Measurements from ENCODE around the gene TMEM87A. TPM values are rescaled to one million over a fixed set of nuclear protein-coding genes. Genes with fewer than 3 reads are reported as not detected.

The TMEM87A gene
- total RNA-seq, 1 experiment from 2014 or later = 55.8 TPM

DNA sequence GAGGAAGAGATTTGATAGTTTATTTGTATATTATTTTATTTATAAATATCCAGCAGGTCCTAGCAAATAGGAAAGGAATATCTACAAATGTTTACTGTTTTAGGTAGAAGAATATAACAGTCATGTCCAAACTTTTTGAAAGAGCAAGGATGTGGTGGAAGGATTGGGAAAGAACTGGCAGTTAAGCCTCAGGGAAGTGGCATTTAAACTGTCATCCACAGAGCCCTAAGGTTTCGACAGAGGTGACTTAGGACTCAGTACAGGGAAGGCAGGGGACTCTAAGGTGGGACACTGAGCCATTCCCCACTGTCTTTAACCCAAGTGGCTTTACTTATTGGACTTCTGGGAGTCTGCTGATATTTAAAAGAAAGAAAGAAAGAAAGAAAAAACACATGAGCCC, 11.8 kb upstream of the TMEM87A start:
- Histone ChIP-seq H3F3A (ENCODE audit: low read length, unreplicated experiment) (no peaks in the 10 kb centered on the region), H3K27me3 (ENCODE audit: low read length) (no peaks in the 10 kb centered on the region), H3K9me3 (ENCODE audit: low read length) (no peaks in the 10 kb centered on the region), H3K27ac (ENCODE audit: low read length) (no peak overlapping the region), H3K4me1 (ENCODE audit: insufficient read depth, low read length) (no peaks in the 10 kb centered on the region), H3K9ac (ENCODE audit: low read length) (no peak overlapping the region), H3K36me3 (ENCODE audit: low read depth, low read length) (no peaks in the 10 kb centered on the region; the same call in 1 of the 2 replicates), H3K4me3 (ENCODE audit: low read length) (no peak overlapping the region), H3K4me2 (ENCODE audit: low read length) (no peak overlapping the region), H3K79me2 (ENCODE audit: low read length) (no peaks in the 10 kb centered on the region), H2AFZ (ENCODE audit: low read length) (no peak overlapping the region), H3K9me2 (replicated peaks; ENCODE audit: low read length) (no peaks in the 10 kb centered on the region), H4K20me1 (ENCODE audit: low read length) (no peaks in the 10 kb centered on the region)
- TF ChIP-seq EZH2phosphoT487 (IDR thresholded peaks at IDR 0.05; ENCODE audit: borderline replicate concordance, low read length) (no peak), EZH2 (IDR thresholded peaks at IDR 0.05; ENCODE audit: low read length, unreplicated experiment) (no peak)
- TF ChIP-seq, protein P1, sequence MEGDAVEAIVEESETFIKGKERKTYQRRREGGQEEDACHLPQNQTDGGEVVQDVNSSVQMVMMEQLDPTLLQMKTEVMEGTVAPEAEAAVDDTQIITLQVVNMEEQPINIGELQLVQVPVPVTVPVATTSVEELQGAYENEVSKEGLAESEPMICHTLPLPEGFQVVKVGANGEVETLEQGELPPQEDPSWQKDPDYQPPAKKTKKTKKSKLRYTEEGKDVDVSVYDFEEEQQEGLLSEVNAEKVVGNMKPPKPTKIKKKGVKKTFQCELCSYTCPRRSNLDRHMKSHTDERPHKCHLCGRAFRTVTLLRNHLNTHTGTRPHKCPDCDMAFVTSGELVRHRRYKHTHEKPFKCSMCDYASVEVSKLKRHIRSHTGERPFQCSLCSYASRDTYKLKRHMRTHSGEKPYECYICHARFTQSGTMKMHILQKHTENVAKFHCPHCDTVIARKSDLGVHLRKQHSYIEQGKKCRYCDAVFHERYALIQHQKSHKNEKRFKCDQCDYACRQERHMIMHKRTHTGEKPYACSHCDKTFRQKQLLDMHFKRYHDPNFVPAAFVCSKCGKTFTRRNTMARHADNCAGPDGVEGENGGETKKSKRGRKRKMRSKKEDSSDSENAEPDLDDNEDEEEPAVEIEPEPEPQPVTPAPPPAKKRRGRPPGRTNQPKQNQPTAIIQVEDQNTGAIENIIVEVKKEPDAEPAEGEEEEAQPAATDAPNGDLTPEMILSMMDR (conservative IDR thresholded peaks at IDR 0.05; ENCODE audit: low read depth, low read length) = no peak
- BruUV-seq (replicated peaks) = no TSS peak
- POLR2A ChIA-PET (ENCODE audit: unreplicated experiment) = no interaction called here
- no peak for ATAC-seq
- intact Hi-C loops (cut with micrococcal nuclease) = no loop called here
- CTCF ChIA-PET = no interaction called here
- DNase-seq = no peak

DNA sequence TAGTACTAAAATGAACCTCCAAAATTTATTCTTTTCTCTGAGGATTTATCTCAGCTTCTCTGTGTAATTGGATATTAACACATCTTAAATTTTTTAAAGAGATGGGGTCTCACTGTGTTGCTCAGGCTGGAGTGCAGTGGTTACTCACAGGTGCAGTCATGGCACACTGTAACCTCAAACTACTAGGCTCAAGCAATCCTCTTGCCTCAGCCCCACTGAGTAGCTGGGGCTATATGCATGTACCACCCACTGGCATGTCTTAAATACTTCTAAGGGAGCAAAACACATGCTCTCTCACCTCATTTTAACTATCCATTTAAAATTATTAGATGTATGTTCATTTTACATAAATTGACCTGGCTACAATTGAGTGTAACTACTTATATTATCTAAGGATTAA, 11.3 kb upstream of the TMEM87A start:
- TF ChIP-seq EZH2 (IDR thresholded peaks at IDR 0.05; ENCODE audit: low read length, unreplicated experiment) = no peak
- TF ChIP-seq, protein P1 (conservative IDR thresholded peaks at IDR 0.05; ENCODE audit: low read depth, low read length) = no peak
- TF ChIP-seq EZH2phosphoT487 (IDR thresholded peaks at IDR 0.05; ENCODE audit: borderline replicate concordance, low read length) = no peak
- H3K27ac ChIP-seq (ENCODE audit: low read length) = no peak overlapping the region
- H3K4me2 ChIP-seq (ENCODE audit: low read length) = no peak overlapping the region
- ChIA-PET POLR2A (ENCODE audit: unreplicated experiment) (no interaction called here), CTCF (no interaction called here)
- no peak overlapping the region for H2AFZ ChIP-seq (ENCODE audit: low read length)
- H3K9me2 ChIP-seq (replicated peaks; ENCODE audit: low read length) = no peaks in the 10 kb centered on the region
- no peak for ATAC-seq
- no peak overlapping the region for H3K9ac ChIP-seq (ENCODE audit: low read length)
- no peaks in the 10 kb centered on the region for H3F3A ChIP-seq (ENCODE audit: low read length, unreplicated experiment)
- intact Hi-C loops (cut with micrococcal nuclease) = no loop called here
- no peaks in the 10 kb centered on the region for H3K4me1 ChIP-seq (ENCODE audit: insufficient read depth, low read length)
- no peak overlapping the region for H3K4me3 ChIP-seq (ENCODE audit: low read length)
- no peaks in the 10 kb centered on the region for H3K9me3 ChIP-seq (ENCODE audit: low read length)
- H3K27me3 ChIP-seq (ENCODE audit: low read length) = no peaks in the 10 kb centered on the region
- no TSS peak for BruUV-seq (replicated peaks)
- no peaks in the 10 kb centered on the region; the same call in 1 of the 2 replicates for H3K36me3 ChIP-seq (ENCODE audit: low read depth, low read length)
- DNase-seq = no peak
- no peaks in the 10 kb centered on the region for H4K20me1 ChIP-seq (ENCODE audit: low read length)
- H3K79me2 ChIP-seq (ENCODE audit: low read length) = no peaks in the 10 kb centered on the region

DNA sequence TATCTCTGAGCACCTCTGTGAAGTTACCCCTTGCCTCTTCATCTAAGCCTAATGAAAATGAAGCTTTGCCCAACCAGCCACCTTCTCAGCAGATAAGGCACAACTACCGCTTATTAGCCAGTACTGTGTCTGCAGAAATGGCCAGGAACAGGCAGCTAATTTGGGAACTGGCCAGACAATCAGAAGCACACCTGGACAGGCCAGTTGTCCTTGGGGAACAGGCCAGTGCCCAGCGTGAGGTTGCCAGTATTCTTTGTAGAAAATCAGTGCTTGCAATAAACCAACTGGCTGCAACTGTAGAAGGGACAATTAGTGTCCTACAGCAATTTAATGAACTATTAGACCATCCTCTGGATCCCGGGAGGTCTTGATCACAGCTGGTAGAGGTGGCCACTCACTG, 10.4 kb upstream of the TMEM87A start:
- Histone ChIP-seq H3K4me3 (ENCODE audit: low read length) (no peak overlapping the region), H3K27me3 (ENCODE audit: low read length) (no peaks in the 10 kb centered on the region), H3K4me1 (ENCODE audit: insufficient read depth, low read length) (no peaks in the 10 kb centered on the region), H4K20me1 (ENCODE audit: low read length) (no peaks in the 10 kb centered on the region), H3K4me2 (ENCODE audit: low read length) (no peak overlapping the region), H3K9me2 (replicated peaks; ENCODE audit: low read length) (no peaks in the 10 kb centered on the region), H3K9ac (ENCODE audit: low read length) (no peak overlapping the region), H3F3A (ENCODE audit: low read length, unreplicated experiment) (no peaks in the 10 kb centered on the region), H2AFZ (ENCODE audit: low read length) (no peak overlapping the region), H3K36me3 (ENCODE audit: low read depth, low read length) (no peaks in the 10 kb centered on the region; the same call in 1 of the 2 replicates), H3K27ac (ENCODE audit: low read length) (no peak overlapping the region), H3K79me2 (ENCODE audit: low read length) (no peaks in the 10 kb centered on the region), H3K9me3 (ENCODE audit: low read length) (no peaks in the 10 kb centered on the region)
- DNase-seq (no peak), ATAC-seq (no peak)
- BruUV-seq (replicated peaks) = no TSS peak
- intact Hi-C loops (cut with micrococcal nuclease) = no loop called here
- TF ChIP-seq EZH2 (IDR thresholded peaks at IDR 0.05; ENCODE audit: low read length, unreplicated experiment) (no peak), EZH2phosphoT487 (IDR thresholded peaks at IDR 0.05; ENCODE audit: borderline replicate concordance, low read length) (no peak)
- TF ChIP-seq, protein P1 (conservative IDR thresholded peaks at IDR 0.05; ENCODE audit: low read depth, low read length) = no peak
- CTCF ChIA-PET = no interaction called here
- POLR2A ChIA-PET (ENCODE audit: unreplicated experiment) = interaction anchor here (0.6 kb wide), 1 partner anchor 26 kb away, joined by 5 read pairs; no protein-coding TSS in a partner anchor
